SKM-1 (cell line): ENCODE data around the gene ELOVL2.
"Not testable (repeated sequence)": the region's sequence is repeated elsewhere in the genome, so short reads cannot be mapped to it uniquely, and the experiment has no call there.

Source experiments
- DNase-seq: peaks from one replicate; lab custom pipeline; 2025; ENCODE audit not compliant: unreplicated experiment; lab: John Stamatoyannopoulos, UW

ELOVL2 gene, protein sequence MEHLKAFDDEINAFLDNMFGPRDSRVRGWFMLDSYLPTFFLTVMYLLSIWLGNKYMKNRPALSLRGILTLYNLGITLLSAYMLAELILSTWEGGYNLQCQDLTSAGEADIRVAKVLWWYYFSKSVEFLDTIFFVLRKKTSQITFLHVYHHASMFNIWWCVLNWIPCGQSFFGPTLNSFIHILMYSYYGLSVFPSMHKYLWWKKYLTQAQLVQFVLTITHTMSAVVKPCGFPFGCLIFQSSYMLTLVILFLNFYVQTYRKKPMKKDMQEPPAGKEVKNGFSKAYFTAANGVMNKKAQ

GRCh38 chr6:11043961-11044711, at the start of gene ELOVL2:
Gene ELOVL2, minus strand, starts transcription at chr6:11044305. Its CDS starts 75 bp downstream, at chr6:11044230.
- DNase-seq: no peak

GRCh38 chr6:11093376-11093625, 49.2 kb upstream of the ELOVL2 start:
- DNase-seq: no peak

GRCh38 chr6:11092668-11093375, 48.7 kb upstream of the ELOVL2 start:
- no peak for DNase-seq

DNA sequence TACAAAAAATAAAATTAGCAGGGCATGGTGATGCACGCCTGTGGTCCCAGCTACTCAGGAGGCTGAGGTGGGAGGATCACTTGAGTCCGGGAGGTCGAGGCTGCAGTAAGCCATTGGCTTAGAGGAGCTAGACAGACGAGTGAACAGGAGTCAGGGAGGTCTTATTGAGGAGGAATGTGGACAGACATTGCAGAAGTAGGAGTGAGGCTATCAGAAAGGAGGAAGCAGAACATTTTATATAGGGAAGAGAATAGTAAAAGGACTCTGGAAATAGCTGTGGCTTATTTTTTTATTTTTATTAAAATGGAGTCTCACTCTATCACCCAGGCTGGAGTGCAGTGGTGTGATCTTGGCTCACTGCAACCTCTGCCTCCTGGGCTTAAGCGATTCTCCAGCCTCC, 47.0 kb upstream of the ELOVL2 start:
- not testable (repeated sequence) for DNase-seq

DNA sequence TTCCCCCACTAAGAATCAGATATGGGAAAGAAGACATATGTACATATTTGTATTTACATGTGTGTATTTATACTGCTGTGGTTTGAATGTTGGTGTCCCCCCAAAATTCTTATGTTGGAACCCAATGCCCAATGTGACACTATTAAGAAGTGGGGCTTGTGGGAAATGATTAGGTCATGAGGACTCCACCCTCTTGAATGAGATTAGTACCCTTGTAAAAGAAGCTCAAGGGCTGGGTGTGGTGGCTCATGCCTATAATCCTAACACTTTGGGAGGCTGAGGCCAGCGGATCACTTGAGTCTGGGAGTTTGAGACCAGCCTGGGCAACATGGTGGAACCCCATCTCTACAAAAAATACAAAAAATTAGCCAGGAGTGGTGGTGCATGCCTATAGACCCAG, 45.6 kb upstream of the ELOVL2 start:
- DNase-seq: no peak

GRCh38 chr6:11087141-11087812, 43.2 kb upstream of the ELOVL2 start:
- not testable (repeated sequence) for DNase-seq

GRCh38 chr6:11085758-11086435, 41.8 kb upstream of the ELOVL2 start:
- no peak for DNase-seq

- no peak for DNase-seq
Measured at GRCh38 chr6:11083956-11084355, 39.9 kb upstream of the ELOVL2 start.

- no peak for DNase-seq
Measured at GRCh38 chr6:11083491-11083890, 39.4 kb upstream of the ELOVL2 start.

DNA sequence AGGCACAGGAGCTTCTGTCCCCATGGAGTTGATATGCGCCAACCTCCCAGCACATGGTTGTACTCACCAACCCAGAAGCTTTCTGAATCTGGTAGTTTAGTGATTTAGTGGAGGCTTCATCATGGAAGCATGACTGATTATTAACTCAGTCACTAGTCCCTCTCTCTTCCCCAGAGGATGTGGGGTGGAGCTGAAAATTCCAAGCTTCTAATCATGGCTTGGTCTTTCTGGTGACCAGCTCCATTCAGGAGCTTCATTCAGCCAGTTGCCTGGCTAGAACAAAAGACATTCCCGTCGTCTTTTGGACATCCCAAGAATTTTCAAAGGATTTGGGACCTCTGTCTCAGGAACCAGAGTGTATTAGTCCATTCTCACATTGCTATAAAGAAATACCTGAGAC, 36.2 kb upstream of the ELOVL2 start:
- DNase-seq: no peak

DNA sequence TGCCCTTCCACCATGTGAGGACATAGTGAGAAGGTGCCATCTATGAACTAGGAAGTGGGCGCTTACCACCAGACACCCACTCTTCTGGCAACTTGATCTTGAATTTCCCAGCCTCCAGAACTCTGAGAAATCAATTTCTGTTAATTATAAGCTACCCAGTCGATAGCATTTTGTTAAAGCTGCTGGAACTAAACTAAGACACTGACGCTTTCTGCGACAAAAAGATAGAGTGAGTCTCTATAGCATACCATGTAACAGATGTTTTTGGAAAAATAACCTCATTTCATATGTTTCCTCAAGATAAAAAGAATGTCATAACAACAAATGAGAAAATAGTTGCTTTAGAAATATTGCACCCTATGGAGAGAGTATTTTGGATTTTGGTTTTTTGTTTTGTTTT, 34.2 kb upstream of the ELOVL2 start:
- DNase-seq: no peak

DNA sequence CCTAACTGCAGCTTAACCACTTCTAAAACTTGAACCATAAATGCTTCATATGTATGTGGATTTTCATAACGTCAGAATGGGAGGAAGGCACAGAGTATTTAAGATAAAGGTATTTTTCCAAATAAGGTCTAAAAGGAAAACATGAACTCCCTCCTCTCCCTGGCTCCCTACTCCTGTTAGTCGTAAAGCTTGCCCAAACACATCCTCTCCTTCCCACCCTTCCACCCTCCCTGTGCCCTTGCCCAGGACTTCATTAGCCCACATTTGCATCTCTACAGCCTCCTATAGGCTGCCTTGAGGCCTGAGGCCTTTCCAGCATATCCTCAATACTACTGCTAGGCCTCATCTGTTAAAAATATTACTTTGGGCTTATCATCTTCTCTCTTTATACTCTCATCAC, 32.4 kb upstream of the ELOVL2 start:
- DNase-seq: no peak

DNA sequence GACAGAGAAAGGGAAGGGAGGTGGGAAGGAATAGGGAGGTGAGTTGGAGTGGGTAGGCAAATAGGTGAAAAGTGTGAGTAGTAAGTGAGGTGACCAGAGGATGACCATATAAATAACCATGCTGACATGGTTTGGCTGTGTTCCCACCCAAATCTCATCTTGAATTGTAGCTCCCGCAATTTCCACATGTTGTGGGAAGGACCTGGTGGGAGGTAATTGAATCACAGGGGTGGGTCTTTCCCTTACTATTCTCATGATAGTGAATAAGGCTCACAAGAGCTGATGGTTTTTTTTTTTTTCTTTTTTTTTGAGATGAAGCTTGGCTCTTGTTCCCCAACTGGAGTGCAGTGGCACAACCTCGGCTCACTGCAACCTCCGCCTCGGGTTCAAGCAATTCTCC, 28.0 kb upstream of the ELOVL2 start:
- no peak for DNase-seq

DNA sequence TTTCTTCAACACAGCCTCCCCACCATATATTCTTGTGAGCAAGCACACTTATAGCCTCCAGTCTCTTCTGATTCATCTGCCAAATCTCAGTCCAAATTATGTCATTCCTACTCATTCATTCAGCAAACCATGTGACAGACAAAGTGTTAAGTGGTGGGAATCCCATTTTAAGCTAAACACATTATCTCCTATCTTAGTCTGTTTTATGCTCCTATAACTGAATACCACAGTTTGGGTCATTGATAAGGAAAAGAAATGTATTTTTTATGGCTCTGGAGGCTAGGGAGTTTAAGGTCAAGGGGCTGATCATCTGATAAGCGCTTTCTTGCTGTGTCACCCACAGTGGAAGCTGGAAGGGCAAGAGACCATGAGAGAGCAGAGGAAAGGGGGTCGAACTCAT, 25.7 kb upstream of the ELOVL2 start:
- no peak for DNase-seq

DNA sequence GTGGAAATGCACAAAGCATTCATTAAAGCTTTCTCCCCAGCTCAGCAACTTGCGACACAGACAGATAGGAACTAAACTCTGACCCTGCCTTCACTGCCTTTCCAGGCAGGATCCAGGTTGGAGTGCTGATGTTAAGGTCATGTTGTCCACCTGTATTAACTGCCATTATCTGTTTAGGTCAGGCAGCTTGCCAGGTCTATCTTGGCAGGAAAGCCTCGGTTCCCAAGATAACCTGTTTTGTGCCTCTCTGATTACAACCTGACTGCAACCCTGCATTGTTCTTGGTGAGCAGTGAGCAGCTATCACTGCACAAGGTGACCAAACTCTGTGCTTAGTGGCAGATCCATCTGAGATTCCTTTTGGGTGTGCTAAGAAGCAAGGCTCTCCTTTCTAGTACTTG, 23.2 kb upstream of the ELOVL2 start:
- DNase-seq: no peak

- no peak for DNase-seq
Measured at GRCh38 chr6:11066505-11067347, 22.6 kb upstream of the ELOVL2 start.

- DNase-seq: no peak
Measured at GRCh38 chr6:11065436-11066202, 21.5 kb upstream of the ELOVL2 start.

DNA sequence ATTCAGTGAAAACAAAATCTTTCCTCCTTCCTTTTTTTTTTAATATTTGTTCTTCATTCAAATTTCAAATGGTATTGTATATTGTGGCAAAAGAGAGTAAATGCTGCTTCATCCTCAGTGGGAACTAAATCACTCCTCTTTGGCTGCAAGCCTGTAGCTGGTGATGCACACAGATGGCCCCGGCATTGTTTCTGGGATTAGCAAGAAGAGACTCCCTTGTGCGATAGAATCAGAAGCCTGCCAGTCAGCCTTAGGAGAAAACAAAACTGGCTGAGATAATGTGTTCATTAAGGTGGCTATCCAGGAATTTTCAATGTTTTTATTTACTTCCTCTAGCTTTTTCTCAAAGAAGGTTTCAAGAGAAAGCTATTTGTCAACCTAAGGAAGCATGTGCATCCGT, 20.7 kb upstream of the ELOVL2 start:
- DNase-seq: no peak

DNA sequence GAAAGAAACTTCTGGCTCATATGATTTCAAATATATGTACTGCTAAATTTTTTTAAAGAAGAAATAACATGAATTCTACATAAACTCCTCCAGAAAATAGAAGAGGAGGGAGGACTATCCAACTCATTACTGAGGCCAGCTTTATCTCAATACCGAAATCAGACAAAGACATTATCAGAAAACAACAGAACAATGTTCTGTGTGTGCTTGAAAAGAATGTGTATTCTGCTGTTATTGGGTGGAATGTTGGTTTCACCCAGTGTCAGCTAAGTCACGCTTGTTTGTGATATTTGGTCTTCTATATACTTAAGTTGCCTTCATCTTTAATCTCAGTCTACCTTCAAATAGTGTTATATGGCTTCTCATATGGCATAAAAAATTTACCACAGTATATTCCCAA, 18.6 kb upstream of the ELOVL2 start:
- no peak for DNase-seq

DNA sequence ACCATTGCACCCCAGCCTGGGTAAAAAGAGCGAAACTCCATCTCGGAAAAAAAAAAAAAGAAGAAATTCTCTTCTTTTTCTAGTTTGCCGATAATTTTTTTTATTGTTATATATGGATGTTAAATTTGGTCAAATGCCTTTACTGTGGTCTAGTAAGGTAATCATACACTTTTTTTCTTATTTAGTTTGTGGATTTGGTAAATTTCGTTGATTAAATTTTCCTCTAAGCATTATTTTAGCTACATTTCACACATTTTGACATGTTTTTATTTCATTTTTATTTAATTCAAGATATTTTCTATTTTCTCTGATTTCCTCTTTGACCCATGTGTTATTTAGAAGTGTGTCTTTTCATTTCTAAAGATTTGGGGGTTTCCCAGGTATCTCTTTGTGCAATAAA, 18.0 kb upstream of the ELOVL2 start:
- DNase-seq: no peak
